Astrocyte (in vitro differentiated cells and primary cell): Measurements from ENCODE around the gene AP3M1. TPM values are rescaled to one million over a fixed set of nuclear protein-coding genes. Genes with fewer than 3 reads are reported as not detected.

Experiments
- DNase-seq: peaks from one replicate; pipeline ENCODE4 v3.0.0-alpha.2; 2010; ENCODE audit warnings: low read depth
- FAIRE-seq: peaks from 2 replicates; lab custom pipeline; 2011; peaks lifted over from hg19 to GRCh38; lab: Jason Lieb, UNC
- H2AFZ ChIP-seq: 2 replicates; pipeline ENCODE4 v1.6.0; 2012; ENCODE audit warnings: low read depth, low read length, inconsistent platforms
- H3K27ac ChIP-seq: 2 replicates; pipeline ENCODE4 v1.5.1; 2011; ENCODE audit warnings: low read depth, low read length, inconsistent platforms
- H3K27me3 ChIP-seq: 2 replicates; pipeline ENCODE4 v1.6.0; 2011; ENCODE audit warnings: low read length, inconsistent platforms; ENCODE audit not compliant: insufficient read depth
- H3K36me3 ChIP-seq: 2 replicates; pipeline ENCODE4 v1.5.1; 2011; ENCODE audit warnings: low read length, inconsistent platforms; ENCODE audit not compliant: insufficient read depth
- H3K4me1 ChIP-seq: 2 replicates; pipeline ENCODE4 v1.5.1; 2011; ENCODE audit warnings: low read length, inconsistent platforms; ENCODE audit not compliant: insufficient read depth
- H3K4me2 ChIP-seq: 2 replicates; pipeline ENCODE4 v1.6.0; 2012; ENCODE audit warnings: low read length, inconsistent platforms
- H3K4me3 ChIP-seq: 2 replicates; pipeline ENCODE4 v1.5.1; 2011; ENCODE audit warnings: low read depth, mild to moderate bottlenecking, low read length, inconsistent platforms; ENCODE audit not compliant: insufficient read depth
- H3K79me2 ChIP-seq: 2 replicates; pipeline ENCODE4 v1.6.0; 2012; ENCODE audit warnings: mild to moderate bottlenecking, low read length, inconsistent platforms; ENCODE audit not compliant: insufficient read depth
- H3K9ac ChIP-seq: 2 replicates; pipeline ENCODE4 v1.6.0; 2012; ENCODE audit warnings: mild to moderate bottlenecking, low read length, inconsistent platforms
- H3K9me3 ChIP-seq: 2 replicates; pipeline ENCODE4 v1.5.1; 2012; ENCODE audit warnings: low read depth, mild to moderate bottlenecking, low read length, inconsistent platforms; ENCODE audit not compliant: insufficient read depth
- H4K20me1 ChIP-seq: 2 replicates; pipeline ENCODE4 v1.6.0; 2012; ENCODE audit warnings: low read length, inconsistent platforms; ENCODE audit not compliant: insufficient read depth
- H3K27ac Mint-ChIP-seq: one replicate; pipeline ENCODE4 v1.8.0; 2021; ENCODE audit warnings: mild to moderate bottlenecking, mixed read lengths; ENCODE audit not compliant: unreplicated experiment
- H3K27me3 Mint-ChIP-seq: one replicate; pipeline ENCODE4 v1.8.0; 2021; ENCODE audit warnings: low read depth, mixed read lengths; ENCODE audit not compliant: unreplicated experiment
- H3K36me3 Mint-ChIP-seq: one replicate; pipeline ENCODE4 v1.8.0; 2021; ENCODE audit warnings: low read depth, mixed read lengths; ENCODE audit not compliant: unreplicated experiment
- H3K4me1 Mint-ChIP-seq: one replicate; pipeline ENCODE4 v1.8.0; 2021; ENCODE audit warnings: low read depth, mixed read lengths; ENCODE audit not compliant: unreplicated experiment
- H3K4me3 Mint-ChIP-seq: one replicate; pipeline ENCODE4 v1.8.0; 2021; ENCODE audit warnings: mild to moderate bottlenecking, moderate library complexity, mixed read lengths; ENCODE audit not compliant: unreplicated experiment
- H3K9me3 Mint-ChIP-seq: one replicate; pipeline ENCODE4 v1.8.0; 2021; ENCODE audit warnings: mild to moderate bottlenecking, mixed read lengths; ENCODE audit not compliant: unreplicated experiment
- EZH2 ChIP-seq: IDR thresholded peaks from 2 replicates; pipeline ENCODE4 v1.6.1; 2012; ENCODE audit warnings: mild to moderate bottlenecking, low read length, inconsistent platforms; ENCODE audit not compliant: insufficient read depth
- total RNA-seq: library from RNA; stranded (reverse); gene quantifications from 2 replicates; pipeline ENCODE4 v1.2.1, GENCODE V29; 2021
- TF ChIP-seq, protein P1 (sequence below): IDR thresholded peaks from 2 replicates; pipeline ENCODE4 v1.5.1; 2011; ENCODE audit warnings: low read depth, mild to moderate bottlenecking, inconsistent platforms, low read length, moderate library complexity; ENCODE audit not compliant: insufficient read depth

The AP3M1 gene
- total RNA-seq, 1 donor from 2014 or later, result 50.0 TPM

DNA sequence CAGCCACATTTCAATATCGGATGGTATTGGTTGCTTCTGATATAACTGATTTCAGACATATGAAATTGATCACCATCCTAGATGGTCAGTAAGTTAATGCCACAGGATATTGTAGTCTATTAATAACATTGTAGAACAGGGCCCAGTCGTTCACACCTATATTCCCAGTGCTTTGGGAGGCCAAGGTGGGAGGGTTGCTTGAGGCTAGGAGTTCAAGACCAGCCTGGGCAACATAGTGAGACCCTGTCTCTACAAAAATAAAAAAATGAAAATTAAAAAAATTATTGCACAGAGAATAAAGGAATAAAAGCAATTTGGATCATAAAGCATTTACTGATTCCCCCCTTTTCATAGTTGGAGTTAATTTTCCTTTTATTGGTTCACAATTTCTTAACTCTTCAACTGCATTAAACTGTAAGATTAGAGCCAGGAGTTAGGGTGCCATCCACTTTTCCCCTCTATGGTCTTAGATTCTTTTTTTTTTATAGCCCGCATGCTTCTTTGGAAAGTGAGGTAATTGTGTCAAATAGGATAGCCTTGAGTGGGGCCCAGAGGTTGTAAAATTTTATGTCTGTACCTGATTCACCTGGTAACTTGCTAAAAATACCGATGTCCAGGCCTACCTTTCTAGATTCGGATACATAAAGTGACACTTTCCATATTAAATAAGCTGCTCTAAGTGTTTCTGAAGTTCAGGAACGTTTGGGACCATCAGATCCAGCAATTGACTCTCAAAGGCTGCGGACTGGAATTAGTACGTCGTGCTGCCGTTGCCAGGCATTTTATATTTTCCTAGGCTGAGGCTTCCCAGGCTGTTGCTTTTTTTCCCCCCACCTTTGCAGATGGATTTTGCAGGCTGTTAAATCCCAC lies 25.1 kb upstream of the AP3M1 start:
- DNase-seq, result no peak
- Mint-ChIP-seq H3K4me3 (peak overlapping the region; percentile 89), H3K27me3 (no peaks in the 10 kb centered on the region), H3K4me1 (peaks cover 16% of the 10 kb centered on the region), H3K9me3 (no peaks in the 10 kb centered on the region), H3K27ac (peak overlapping the region; percentile 81), H3K36me3 (peaks cover 2% of the 10 kb centered on the region)
- H3K4me3 ChIP-seq, result peak overlapping the region; percentile 94
- H4K20me1 ChIP-seq, result peaks cover 3% of the 10 kb centered on the region
- H3K79me2 ChIP-seq, result peaks cover 35% of the 10 kb centered on the region
- H3K9ac ChIP-seq, result peak overlapping the region; percentile 96
- H3K27me3 ChIP-seq, result no peaks in the 10 kb centered on the region
- no peaks in the 10 kb centered on the region for H3K9me3 ChIP-seq
- H3K36me3 ChIP-seq, result no peaks in the 10 kb centered on the region
- H3K4me1 ChIP-seq, result peaks cover 14% of the 10 kb centered on the region
- peak overlapping the region; percentile 96 for H3K27ac ChIP-seq
- peak overlapping the region; percentile 90 for H3K4me2 ChIP-seq
- TF ChIP-seq EZH2, result no peak
- TF ChIP-seq, protein P1, sequence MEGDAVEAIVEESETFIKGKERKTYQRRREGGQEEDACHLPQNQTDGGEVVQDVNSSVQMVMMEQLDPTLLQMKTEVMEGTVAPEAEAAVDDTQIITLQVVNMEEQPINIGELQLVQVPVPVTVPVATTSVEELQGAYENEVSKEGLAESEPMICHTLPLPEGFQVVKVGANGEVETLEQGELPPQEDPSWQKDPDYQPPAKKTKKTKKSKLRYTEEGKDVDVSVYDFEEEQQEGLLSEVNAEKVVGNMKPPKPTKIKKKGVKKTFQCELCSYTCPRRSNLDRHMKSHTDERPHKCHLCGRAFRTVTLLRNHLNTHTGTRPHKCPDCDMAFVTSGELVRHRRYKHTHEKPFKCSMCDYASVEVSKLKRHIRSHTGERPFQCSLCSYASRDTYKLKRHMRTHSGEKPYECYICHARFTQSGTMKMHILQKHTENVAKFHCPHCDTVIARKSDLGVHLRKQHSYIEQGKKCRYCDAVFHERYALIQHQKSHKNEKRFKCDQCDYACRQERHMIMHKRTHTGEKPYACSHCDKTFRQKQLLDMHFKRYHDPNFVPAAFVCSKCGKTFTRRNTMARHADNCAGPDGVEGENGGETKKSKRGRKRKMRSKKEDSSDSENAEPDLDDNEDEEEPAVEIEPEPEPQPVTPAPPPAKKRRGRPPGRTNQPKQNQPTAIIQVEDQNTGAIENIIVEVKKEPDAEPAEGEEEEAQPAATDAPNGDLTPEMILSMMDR, result no peak
- FAIRE-seq, result no peak
- peak overlapping the region; percentile 92 for H2AFZ ChIP-seq

DNA sequence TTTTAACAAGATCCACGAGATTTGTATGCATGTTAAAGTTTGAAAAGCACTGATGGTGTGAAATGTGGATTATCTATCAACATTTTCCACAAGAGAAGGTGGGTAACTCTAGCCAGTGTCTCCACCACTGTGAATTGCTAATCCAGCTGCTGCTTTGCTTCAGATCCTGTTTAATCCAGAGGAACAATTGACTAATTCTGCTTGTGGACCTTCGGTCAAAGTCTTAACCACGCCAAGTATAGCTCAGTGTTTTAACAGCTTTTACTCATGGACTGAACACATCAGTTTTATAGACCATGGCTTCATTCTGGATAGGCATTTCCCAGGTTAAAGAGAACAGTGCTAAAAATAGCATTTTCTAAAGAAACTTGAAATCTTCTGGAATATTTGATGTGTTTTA lies 23.9 kb upstream of the AP3M1 start:
- H3K9me3 ChIP-seq, result no peaks in the 10 kb centered on the region
- H3K9ac ChIP-seq, result no peak overlapping the region
- no peak for FAIRE-seq
- Mint-ChIP-seq H3K4me1 (peaks cover 12% of the 10 kb centered on the region), H3K27me3 (no peaks in the 10 kb centered on the region), H3K36me3 (peaks cover under 1% of the 10 kb centered on the region), H3K27ac (no peak overlapping the region), H3K4me3 (no peak overlapping the region), H3K9me3 (no peaks in the 10 kb centered on the region)
- peaks cover 11% of the 10 kb centered on the region for H3K4me1 ChIP-seq
- H3K79me2 ChIP-seq, result peaks cover 28% of the 10 kb centered on the region
- no peak for DNase-seq
- H3K4me2 ChIP-seq, result no peak overlapping the region
- no peaks in the 10 kb centered on the region for H3K27me3 ChIP-seq
- no peaks in the 10 kb centered on the region for H4K20me1 ChIP-seq
- no peak overlapping the region for H3K27ac ChIP-seq
- TF ChIP-seq EZH2, result no peak
- TF ChIP-seq, protein P1, result no peak
- no peaks in the 10 kb centered on the region for H3K36me3 ChIP-seq
- H2AFZ ChIP-seq, result no peak overlapping the region
- H3K4me3 ChIP-seq, result no peak overlapping the region

- TF ChIP-seq, protein P1, result no peak
- TF ChIP-seq EZH2, result no peak
- no peak overlapping the region for H3K4me3 ChIP-seq
- peaks cover 4% of the 10 kb centered on the region for H3K4me1 ChIP-seq
- peaks cover under 1% of the 10 kb centered on the region for H3K79me2 ChIP-seq
- no peaks in the 10 kb centered on the region for H3K9me3 ChIP-seq
- FAIRE-seq (no peak), DNase-seq (no peak)
- H3K27ac ChIP-seq, result no peak overlapping the region
- H3K27me3 Mint-ChIP-seq, result no peaks in the 10 kb centered on the region
- no peaks in the 10 kb centered on the region for H3K27me3 ChIP-seq
- H3K4me2 ChIP-seq, result no peak overlapping the region
- H3K4me1 Mint-ChIP-seq, result peaks cover 3% of the 10 kb centered on the region
- no peak overlapping the region for H2AFZ ChIP-seq
- H3K9me3 Mint-ChIP-seq, result no peaks in the 10 kb centered on the region
- H3K4me3 Mint-ChIP-seq, result no peak overlapping the region
- no peaks in the 10 kb centered on the region for H4K20me1 ChIP-seq
- H3K36me3 Mint-ChIP-seq, result no peaks in the 10 kb centered on the region
- no peak overlapping the region for H3K27ac Mint-ChIP-seq
- no peaks in the 10 kb centered on the region for H3K36me3 ChIP-seq
- no peak overlapping the region for H3K9ac ChIP-seq
Measured at GRCh38 chr10:74171625-74172024, 21.0 kb upstream of the AP3M1 start.
